Measurements from ENCODE around the gene SEBOX.

DNA sequence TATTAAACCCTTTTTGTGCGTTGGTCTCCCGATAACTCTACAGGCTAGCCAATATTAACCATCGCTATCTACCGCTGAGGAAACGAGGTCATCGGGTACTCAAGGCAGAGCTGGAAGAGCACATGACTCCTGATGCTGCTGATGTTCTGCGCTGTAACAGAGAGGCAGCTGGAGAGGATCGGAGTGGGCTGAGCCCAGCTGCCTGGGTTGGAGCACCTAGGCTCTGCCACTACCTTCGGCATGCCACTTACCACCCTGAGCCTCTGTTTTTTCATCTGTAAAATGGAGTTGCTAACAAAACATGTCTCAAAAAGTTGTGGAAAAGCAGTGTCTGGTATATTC lies 41.4 kb upstream of the SEBOX start:
- TF ChIP-seq POLR2A (IDR thresholded peaks at IDR 0.05; ENCODE audit: low read length) (no peak), GATA1 (IDR thresholded peaks at IDR 0.05; ENCODE audit: low read depth, low read length) (no peak)
